ENCODE results near the gene SLX4.

The SLX4 gene

GRCh38 chr16:3564889-3565141 is 46.6 kb downstream of the SLX4 start:
- TF ChIP-seq CTCF (IDR thresholded peaks at IDR 0.05; ENCODE audit: insufficient read depth, low read length) = no peak
- TF ChIP-seq POLR2AphosphoS5 (IDR thresholded peaks at IDR 0.05; ENCODE audit: low read depth) = no peak
- no peak for TF ChIP-seq SPI1 (IDR thresholded peaks at IDR 0.05; ENCODE audit: borderline replicate concordance, low read depth)
- no peak for TF ChIP-seq REST (IDR thresholded peaks at IDR 0.05; ENCODE audit: insufficient replicate concordance, low read depth)
- no peak for TF ChIP-seq GABPA (IDR thresholded peaks at IDR 0.05; ENCODE audit: low read depth)
- Histone ChIP-seq H3K27me3 (ENCODE audit: insufficient read depth, poor library complexity, severe bottlenecking) (no peaks in the 10 kb centered on the region), H3K4me3 (replicated peaks; ENCODE audit: insufficient read depth, low read length) (no peak overlapping the region), H3K27ac (replicated peaks) (no peak overlapping the region)
- DNase-seq (ENCODE audit: low read depth in 1 of 2, low spot score in 1 of 2) = no peak

- Histone ChIP-seq H3K27me3 (ENCODE audit: insufficient read depth, poor library complexity, severe bottlenecking) (no peaks in the 10 kb centered on the region), H3K4me3 (replicated peaks; ENCODE audit: insufficient read depth, low read length) (no peak overlapping the region), H3K27ac (replicated peaks) (no peak overlapping the region)
- TF ChIP-seq POLR2AphosphoS5 (IDR thresholded peaks at IDR 0.05; ENCODE audit: low read depth) (no peak), REST (IDR thresholded peaks at IDR 0.05; ENCODE audit: insufficient replicate concordance, low read depth) (no peak), CTCF (IDR thresholded peaks at IDR 0.05; ENCODE audit: insufficient read depth, low read length) (no peak)
- no peak for DNase-seq (ENCODE audit: low read depth in 1 of 2, low spot score in 1 of 2)
Measured at GRCh38 chr16:3564130-3564888, 47.1 kb downstream of the SLX4 start.

- DNase-seq (ENCODE audit: low read depth in 1 of 2, low spot score in 1 of 2) = no peak
Measured at GRCh38 chr16:3562914-3563480, 48.4 kb downstream of the SLX4 start.

More at GRCh38 chr16:3562914-3563480, 48.4 kb downstream of the SLX4 start:
- Histone ChIP-seq H3K27ac (replicated peaks) (no peak overlapping the region), H3K27me3 (ENCODE audit: insufficient read depth, poor library complexity, severe bottlenecking) (no peaks in the 10 kb centered on the region), H3K4me3 (replicated peaks; ENCODE audit: insufficient read depth, low read length) (no peak overlapping the region)
- TF ChIP-seq SPI1 (IDR thresholded peaks at IDR 0.05; ENCODE audit: borderline replicate concordance, low read depth) (no peak), REST (IDR thresholded peaks at IDR 0.05; ENCODE audit: insufficient replicate concordance, low read depth) (no peak), GABPA (IDR thresholded peaks at IDR 0.05; ENCODE audit: low read depth) (no peak), POLR2AphosphoS5 (IDR thresholded peaks at IDR 0.05; ENCODE audit: low read depth) (no peak), CTCF (IDR thresholded peaks at IDR 0.05; ENCODE audit: insufficient read depth, low read length) (no peak)

Data from HL-60 (cell line).